ENCODE measurements around the gene ETV3L. TPM values are rescaled to one million over a fixed set of nuclear protein-coding genes. Genes with fewer than 3 reads are reported as not detected.

Gene ETV3L
- total RNA-seq, 1 donor: not detected

GRCh38 chr1:157137408-157138219 is 38.0 kb upstream of the ETV3L start:
- no peak for TF ChIP-seq CTCF (IDR thresholded peaks at IDR 0.05; ENCODE audit: insufficient read depth, low read depth, low read length)
- peak overlapping the region; percentile 92 for H3K4me3 ChIP-seq (ENCODE audit: low read depth, low read length)
- DNase-seq (ENCODE audit: low read depth): peak; percentile 42

GRCh38 chr1:157137046-157137407 is 37.4 kb upstream of the ETV3L start:
- H3K4me3 ChIP-seq (ENCODE audit: low read depth, low read length): peak overlapping the region; percentile 92
- DNase-seq (ENCODE audit: low read depth): peak; percentile 37
- TF ChIP-seq CTCF (IDR thresholded peaks at IDR 0.05; ENCODE audit: insufficient read depth, low read depth, low read length): no peak

- no peak for TF ChIP-seq CTCF (IDR thresholded peaks at IDR 0.05; ENCODE audit: insufficient read depth, low read depth, low read length)
- H3K4me3 ChIP-seq (ENCODE audit: low read depth, low read length): no peak overlapping the region
- DNase-seq (ENCODE audit: low read depth): no peak
These were observed 36.5 kb upstream of the ETV3L start for GRCh38 chr1:157136133-157136532.

GRCh38 chr1:157135646-157136045 is 36.0 kb upstream of the ETV3L start:
- TF ChIP-seq CTCF (IDR thresholded peaks at IDR 0.05; ENCODE audit: insufficient read depth, low read depth, low read length): no peak
- no peak overlapping the region for H3K4me3 ChIP-seq (ENCODE audit: low read depth, low read length)
- peak; percentile 21 for DNase-seq (ENCODE audit: low read depth)

GRCh38 chr1:157135070-157135469 is 35.5 kb upstream of the ETV3L start:
- H3K4me3 ChIP-seq (ENCODE audit: low read depth, low read length): no peak overlapping the region
- DNase-seq (ENCODE audit: low read depth): no peak
- no peak for TF ChIP-seq CTCF (IDR thresholded peaks at IDR 0.05; ENCODE audit: insufficient read depth, low read depth, low read length)

GRCh38 chr1:157134442-157134841 is 34.8 kb upstream of the ETV3L start:
- no peak for DNase-seq (ENCODE audit: low read depth)
- no peak overlapping the region for H3K4me3 ChIP-seq (ENCODE audit: low read depth, low read length)
- no peak for TF ChIP-seq CTCF (IDR thresholded peaks at IDR 0.05; ENCODE audit: insufficient read depth, low read depth, low read length)

- DNase-seq (ENCODE audit: low read depth): no peak
- TF ChIP-seq CTCF (IDR thresholded peaks at IDR 0.05; ENCODE audit: insufficient read depth, low read depth, low read length): no peak
- no peak overlapping the region for H3K4me3 ChIP-seq (ENCODE audit: low read depth, low read length)
These were observed 33.8 kb upstream of the ETV3L start for GRCh38 chr1:157133426-157133825.

All from fibroblast of villous mesenchyme (primary cell).